Esophagus squamous epithelium (tissue), 5 donors: ENCODE measurements around the gene SUPV3L1. TPM values are rescaled to one million over a fixed set of nuclear protein-coding genes. Genes with fewer than 3 reads are reported as not detected.

Experiments used
- DNase-seq: peaks from one replicate; lab custom pipeline; 2025; lab: John Stamatoyannopoulos, UW
- H3K27ac ChIP-seq, 4 donors: fragments of 200-600 bp; sonication (generic); one replicate each; pipeline ENCODE4 v1.5.1; 2016 to 2019; ENCODE audit warnings: mild to moderate bottlenecking in 1 of 4
- H3K27me3 ChIP-seq, 4 donors: fragments of 200-600 bp; sonication (generic); 1 replicate in 3 of 4; 2 replicates in 1 of 4; pipeline versions ENCODE4 v1.5.1 to v1.6.0; 2017 to 2021; ENCODE audit warnings: antibody characterized with exemption in 1 of 4
- H3K36me3 ChIP-seq, 3 donors: fragments of 200-600 bp; sonication (generic); one replicate each; pipeline ENCODE4 v1.5.1; 2016 to 2019
- H3K4me1 ChIP-seq, 3 donors: fragments of 200-600 bp; sonication (generic); one replicate each; pipeline ENCODE4 v1.5.1; 2017 to 2019
- H3K4me3 ChIP-seq, 4 donors: fragments of 200-600 bp; sonication (generic); 1 replicate in 3 of 4; 2 replicates in 1 of 4; pipeline ENCODE4 v1.5.1; 2016 to 2019; ENCODE audit warnings: mild to moderate bottlenecking in 2 of 4, moderate library complexity in 1 of 4
- H3K9me3 ChIP-seq, 3 donors: fragments of 200-600 bp; sonication (generic); one replicate each; pipeline ENCODE4 v1.5.1; 2016 to 2019
- POLR2A ChIP-seq, 4 donors: fragments of 450-650 bp; IDR thresholded peaks; one replicate each; pipeline ENCODE4 v1.6.1; 2017; ENCODE audit warnings: antibody characterized with exemption in 4 of 4, mild to moderate bottlenecking in 4 of 4, moderate library complexity in 3 of 4
- WGBS, 2 donors: methylation state at CpG; one replicate each; pipeline ENCODE4 v1.1.5; 2018; 5-methylcytosine and 5-hydroxymethylcytosine counted together
- intact Hi-C: fragments of 100-400 bp; cut with DNase I; formaldehyde crosslinking; loops from one replicate; pipeline ENCODE4 v1.15.0; 2022
- total RNA-seq, 4 donors: library from RNA; depleted of rRNA; stranded (reverse); fragments of >200 nt; gene quantifications; one replicate each; pipeline ENCODE4 v1.1.0, GENCODE V29; 2016
- TF ChIP-seq, protein P1 (sequence below), 6 experiments: fragments of 450-650 bp in 4 of 6; fragments of 200-600 bp in 2 of 6; sonication (generic) in 2 of 6; IDR thresholded peaks; one replicate each; pipeline ENCODE4 v1.5.1; 2016 to 2019; ENCODE audit warnings: antibody characterized with exemption in 6 of 6, mild to moderate bottlenecking in 4 of 6, moderate library complexity in 4 of 6
- donor health status: DM: yes; HTN: yes; CAD: no.

SUPV3L1 gene
- total RNA-seq, 4 donors from 2014 or later = 10.4 to 31.9 (median 20.9) TPM

GRCh38 chr10:69232736-69233480 lies 52.9 kb downstream of the SUPV3L1 start:
- H3K27me3 ChIP-seq = no peaks in the 10 kb centered on the region
- peaks cover 0 to 27% (median 8%) of the 10 kb centered on the region in 3 donors for H3K4me1 ChIP-seq
- no peak overlapping the region for H3K27ac ChIP-seq
- no peaks in the 10 kb centered on the region for H3K9me3 ChIP-seq
- no peak for DNase-seq
- WGBS, 2 donors = 79% methylated on average over 21 to 22 of the region's 22 CpGs
- no peak overlapping the region for H3K4me3 ChIP-seq
- intact Hi-C loops = no loop called here
- TF ChIP-seq, protein P1, sequence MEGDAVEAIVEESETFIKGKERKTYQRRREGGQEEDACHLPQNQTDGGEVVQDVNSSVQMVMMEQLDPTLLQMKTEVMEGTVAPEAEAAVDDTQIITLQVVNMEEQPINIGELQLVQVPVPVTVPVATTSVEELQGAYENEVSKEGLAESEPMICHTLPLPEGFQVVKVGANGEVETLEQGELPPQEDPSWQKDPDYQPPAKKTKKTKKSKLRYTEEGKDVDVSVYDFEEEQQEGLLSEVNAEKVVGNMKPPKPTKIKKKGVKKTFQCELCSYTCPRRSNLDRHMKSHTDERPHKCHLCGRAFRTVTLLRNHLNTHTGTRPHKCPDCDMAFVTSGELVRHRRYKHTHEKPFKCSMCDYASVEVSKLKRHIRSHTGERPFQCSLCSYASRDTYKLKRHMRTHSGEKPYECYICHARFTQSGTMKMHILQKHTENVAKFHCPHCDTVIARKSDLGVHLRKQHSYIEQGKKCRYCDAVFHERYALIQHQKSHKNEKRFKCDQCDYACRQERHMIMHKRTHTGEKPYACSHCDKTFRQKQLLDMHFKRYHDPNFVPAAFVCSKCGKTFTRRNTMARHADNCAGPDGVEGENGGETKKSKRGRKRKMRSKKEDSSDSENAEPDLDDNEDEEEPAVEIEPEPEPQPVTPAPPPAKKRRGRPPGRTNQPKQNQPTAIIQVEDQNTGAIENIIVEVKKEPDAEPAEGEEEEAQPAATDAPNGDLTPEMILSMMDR (IDR thresholded peaks at IDR 0.05) = no peak
- TF ChIP-seq POLR2A (IDR thresholded peaks at IDR 0.05) = no peak
- H3K36me3 ChIP-seq = no peaks in the 10 kb centered on the region

DNA sequence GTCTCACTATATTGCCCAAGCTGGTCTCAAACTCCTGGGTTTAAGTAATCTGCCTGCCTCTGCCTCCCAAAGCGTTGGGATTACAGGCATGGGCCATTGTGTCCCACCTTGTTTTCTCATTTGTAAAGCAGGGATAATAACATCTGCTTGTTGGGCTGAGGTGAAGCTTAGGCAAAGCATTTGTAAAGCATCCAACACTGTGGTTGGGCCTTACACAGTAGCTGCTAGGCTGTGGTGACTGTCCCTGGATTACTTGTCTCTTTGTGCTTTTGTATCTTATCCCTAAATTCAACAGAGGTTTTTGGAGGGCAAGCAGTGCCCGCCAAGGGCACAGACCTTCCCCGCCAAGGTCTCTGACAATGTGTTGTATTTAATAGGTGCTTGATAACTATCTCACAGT lies 54.4 kb downstream of the SUPV3L1 start:
- no peaks in the 10 kb centered on the region for H3K36me3 ChIP-seq
- no peak for DNase-seq
- no peaks in the 10 kb centered on the region for H3K27me3 ChIP-seq
- no peak overlapping the region for H3K4me3 ChIP-seq
- H3K27ac ChIP-seq = no peak overlapping the region
- intact Hi-C loops = no loop called here
- H3K4me1 ChIP-seq = peaks cover 0 to 25% (median 6%) of the 10 kb centered on the region in 3 donors
- H3K9me3 ChIP-seq = no peaks in the 10 kb centered on the region
- TF ChIP-seq POLR2A (IDR thresholded peaks at IDR 0.05) = no peak
- TF ChIP-seq, protein P1 (IDR thresholded peaks at IDR 0.05) = no peak
- WGBS, 2 donors = 88 to 100% methylated on average over 1 to 3 of the region's 3 CpGs

DNA sequence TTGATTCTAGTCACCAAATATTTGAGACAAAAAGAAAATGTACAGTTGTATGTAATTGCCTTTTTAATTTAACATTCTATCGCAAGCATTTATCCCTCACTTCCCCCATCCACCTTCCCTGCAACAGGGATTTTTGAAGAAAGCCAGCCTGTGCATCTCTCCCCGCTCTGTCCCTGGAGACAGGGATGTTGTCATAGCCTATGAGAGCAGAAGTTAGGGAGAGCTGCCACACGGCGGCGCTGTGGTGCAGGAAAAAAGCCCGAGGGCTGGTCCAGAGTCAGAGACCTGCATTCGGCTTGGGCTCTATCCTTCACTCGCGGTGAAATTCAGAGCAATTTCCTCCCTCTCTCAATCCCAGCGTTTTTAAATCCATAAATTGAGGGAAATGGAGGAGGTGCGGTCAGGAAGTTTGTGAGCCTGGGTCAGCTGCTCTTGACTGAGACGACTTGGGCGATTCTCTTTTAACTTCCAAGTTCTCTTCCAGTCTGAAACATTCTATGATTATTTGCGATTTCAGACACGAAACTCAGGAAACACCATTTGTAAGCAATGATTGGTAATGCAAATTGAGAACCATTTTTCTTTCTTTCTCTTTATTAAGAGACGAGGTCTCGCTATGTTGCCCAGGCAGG lies 57.6 kb downstream of the SUPV3L1 start:
- 18 to 22% methylated on average over 16 of the region's 17 CpGs for WGBS, 2 donors
- TF ChIP-seq POLR2A (IDR thresholded peaks at IDR 0.05) = no peak
- TF ChIP-seq, protein P1 (IDR thresholded peaks at IDR 0.05) = peak; percentile 86 to 99 (median 96)

DNA sequence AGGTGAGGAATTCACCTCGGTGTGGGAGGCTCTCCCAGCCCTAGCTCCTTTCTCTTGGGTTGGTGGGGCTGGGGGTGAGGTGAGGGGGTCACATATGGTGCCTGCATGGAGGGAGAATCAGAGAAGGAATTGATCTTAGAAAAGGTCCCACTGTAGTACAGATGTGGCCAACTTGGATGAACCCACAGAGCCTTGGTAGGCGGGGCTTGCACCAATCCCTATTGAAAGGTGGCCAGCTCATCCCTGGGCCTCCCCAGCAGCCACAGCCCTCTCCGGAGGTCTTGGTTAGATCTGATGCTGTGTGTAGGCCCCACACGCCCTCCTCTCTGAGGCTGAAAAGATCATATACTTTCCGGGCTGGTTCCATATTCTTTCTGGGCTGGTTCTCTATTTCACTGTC lies 59.1 kb downstream of the SUPV3L1 start:
- no peak for DNase-seq
- no peak for TF ChIP-seq POLR2A (IDR thresholded peaks at IDR 0.05)
- TF ChIP-seq, protein P1 (IDR thresholded peaks at IDR 0.05) = no peak
- H3K27ac ChIP-seq = peak overlapping the region in 1 of 4 donors; percentile 40
- no peaks in the 10 kb centered on the region for H3K36me3 ChIP-seq
- WGBS, 2 donors = 72 to 75% methylated on average over 5 of the region's 5 CpGs
- intact Hi-C loops = loop anchor here (5.0 kb wide), 1 partner anchor 153 kb away; no protein-coding TSS in a partner anchor
- no peaks in the 10 kb centered on the region for H3K9me3 ChIP-seq
- H3K4me3 ChIP-seq = no peak overlapping the region
- no peaks in the 10 kb centered on the region for H3K27me3 ChIP-seq
- peaks cover 0 to 35% (median 11%) of the 10 kb centered on the region in 3 donors for H3K4me1 ChIP-seq

More for the DNA sequence above, 57.6 kb downstream of the SUPV3L1 start:
- H3K9me3 ChIP-seq = no peaks in the 10 kb centered on the region
- H3K36me3 ChIP-seq = no peaks in the 10 kb centered on the region
- intact Hi-C loops = loop anchor here (5.0 kb wide), 1 partner anchor 155 kb away; no protein-coding TSS in a partner anchor
- H3K4me1 ChIP-seq = peaks cover 0 to 35% (median 11%) of the 10 kb centered on the region in 3 donors
- DNase-seq = no peak
- H3K4me3 ChIP-seq = no peak overlapping the region
- H3K27ac ChIP-seq = no peak overlapping the region
- H3K27me3 ChIP-seq = no peaks in the 10 kb centered on the region
